ENCODE results near the gene BPIFB1.

DNA sequence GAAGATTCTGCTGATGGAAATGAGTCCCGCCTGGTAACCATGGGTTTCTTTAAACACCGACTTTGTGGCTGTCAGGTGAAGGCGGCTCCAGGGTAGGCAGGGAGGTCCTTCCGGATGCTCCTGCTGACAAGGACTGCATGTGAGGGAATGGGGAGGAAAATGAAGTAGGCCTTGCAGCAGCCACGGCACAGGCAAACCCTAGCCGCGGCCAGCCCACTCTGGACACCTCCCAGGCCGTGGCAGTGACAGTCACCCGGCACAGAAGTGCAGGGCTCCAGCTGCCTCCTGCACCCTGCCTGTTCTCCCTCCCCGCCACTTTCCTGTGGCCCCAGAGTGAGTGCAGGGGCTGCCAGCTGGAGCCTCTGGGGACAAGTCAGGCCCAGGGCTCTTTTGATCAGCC, 21.0 kb downstream of the BPIFB1 start:
- TF ChIP-seq, protein P1, sequence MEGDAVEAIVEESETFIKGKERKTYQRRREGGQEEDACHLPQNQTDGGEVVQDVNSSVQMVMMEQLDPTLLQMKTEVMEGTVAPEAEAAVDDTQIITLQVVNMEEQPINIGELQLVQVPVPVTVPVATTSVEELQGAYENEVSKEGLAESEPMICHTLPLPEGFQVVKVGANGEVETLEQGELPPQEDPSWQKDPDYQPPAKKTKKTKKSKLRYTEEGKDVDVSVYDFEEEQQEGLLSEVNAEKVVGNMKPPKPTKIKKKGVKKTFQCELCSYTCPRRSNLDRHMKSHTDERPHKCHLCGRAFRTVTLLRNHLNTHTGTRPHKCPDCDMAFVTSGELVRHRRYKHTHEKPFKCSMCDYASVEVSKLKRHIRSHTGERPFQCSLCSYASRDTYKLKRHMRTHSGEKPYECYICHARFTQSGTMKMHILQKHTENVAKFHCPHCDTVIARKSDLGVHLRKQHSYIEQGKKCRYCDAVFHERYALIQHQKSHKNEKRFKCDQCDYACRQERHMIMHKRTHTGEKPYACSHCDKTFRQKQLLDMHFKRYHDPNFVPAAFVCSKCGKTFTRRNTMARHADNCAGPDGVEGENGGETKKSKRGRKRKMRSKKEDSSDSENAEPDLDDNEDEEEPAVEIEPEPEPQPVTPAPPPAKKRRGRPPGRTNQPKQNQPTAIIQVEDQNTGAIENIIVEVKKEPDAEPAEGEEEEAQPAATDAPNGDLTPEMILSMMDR (IDR thresholded peaks at IDR 0.05; ENCODE audit: control extremely low read depth in 1 of 3, insufficient read depth in 1 of 3, low read depth in 1 of 3, low read length in 3 of 3), result no peak
- TF ChIP-seq EZH2 (IDR thresholded peaks at IDR 0.05; ENCODE audit: low read depth, low read length, severe bottlenecking) (no peak), POLR2A (IDR thresholded peaks at IDR 0.05; ENCODE audit: control extremely low read depth in 1 of 2, low read depth in 2 of 2, low read length in 2 of 2) (no peak), GTF2F1 (IDR thresholded peaks at IDR 0.05; ENCODE audit: borderline replicate concordance, low read depth, low read length) (no peak), KDM1A (IDR thresholded peaks at IDR 0.05; ENCODE audit: borderline replicate concordance, low read length) (no peak), CREB1 (IDR thresholded peaks at IDR 0.05) (no peak)
- TF ChIP-seq, protein P2, sequence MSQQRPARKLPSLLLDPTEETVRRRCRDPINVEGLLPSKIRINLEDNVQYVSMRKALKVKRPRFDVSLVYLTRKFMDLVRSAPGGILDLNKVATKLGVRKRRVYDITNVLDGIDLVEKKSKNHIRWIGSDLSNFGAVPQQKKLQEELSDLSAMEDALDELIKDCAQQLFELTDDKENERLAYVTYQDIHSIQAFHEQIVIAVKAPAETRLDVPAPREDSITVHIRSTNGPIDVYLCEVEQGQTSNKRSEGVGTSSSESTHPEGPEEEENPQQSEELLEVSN (IDR thresholded peaks at IDR 0.05), result no peak

Measured in H1 (cell line).